HepG2 (cell line): ENCODE measurements around the gene PHLPP2.

Experiments used
- POLR2A ChIP-seq, 2 experiments: IDR thresholded peaks; 2 replicates each; pipeline ENCODE4 v1.6.1; 2011; ENCODE audit warnings: low read depth in 2 of 2, low read length in 2 of 2, mild to moderate bottlenecking in 1 of 2, moderate library complexity in 1 of 2; ENCODE audit not compliant: insufficient read depth in 1 of 2
- RFX1 ChIP-seq: fragments of 450-650 bp; IDR thresholded peaks from 2 replicates; pipeline ENCODE4 v1.6.1; 2017
- RNF2 ChIP-seq: fragments of 450-650 bp; conservative IDR thresholded peaks from 2 replicates; pipeline ENCODE4 v1.6.1; 2016; ENCODE audit warnings: low read depth
- TF ChIP-seq, protein P1 (sequence below): IDR thresholded peaks from 2 replicates; pipeline ENCODE4 v1.6.1; 2012; ENCODE audit warnings: inconsistent platforms
- TF ChIP-seq, protein P2 (sequence below): sonication (generic); formaldehyde crosslinking; IDR thresholded peaks from 2 replicates; pipeline ENCODE4 v1.5.1; 2020; ENCODE audit warnings: mild to moderate bottlenecking, missing genetic modification reagents, moderate library complexity
- TF ChIP-seq, protein P3 (sequence below): sonication (generic); formaldehyde crosslinking; IDR thresholded peaks from 2 replicates; pipeline ENCODE4 v1.5.0; 2020; ENCODE audit warnings: mild to moderate bottlenecking, missing genetic modification reagents, moderate library complexity
- TF ChIP-seq, protein P4 (sequence below): sonication (generic); formaldehyde crosslinking; conservative IDR thresholded peaks from 2 replicates; pipeline ENCODE4 v1.4.0; 2020; ENCODE audit warnings: missing genetic modification reagents

DNA sequence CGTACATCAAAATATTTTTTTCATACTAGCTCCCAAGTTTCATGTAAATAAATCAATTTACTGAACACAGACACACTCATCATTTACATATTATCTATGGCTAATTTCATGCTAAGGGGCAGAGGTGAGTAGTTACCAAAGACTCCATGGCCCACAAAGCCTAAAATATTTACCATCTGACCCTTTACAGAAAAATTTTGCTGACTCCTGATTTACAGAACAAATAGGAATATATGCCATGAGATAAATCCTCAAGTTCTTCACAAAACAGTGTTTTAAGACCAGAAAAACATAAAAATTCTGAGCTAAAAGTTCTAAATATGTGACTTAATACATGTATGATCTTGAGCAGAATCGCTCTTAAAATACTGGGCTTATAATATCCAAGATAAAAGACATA lies 36.6 kb upstream of the PHLPP2 start:
- TF ChIP-seq, protein P1, sequence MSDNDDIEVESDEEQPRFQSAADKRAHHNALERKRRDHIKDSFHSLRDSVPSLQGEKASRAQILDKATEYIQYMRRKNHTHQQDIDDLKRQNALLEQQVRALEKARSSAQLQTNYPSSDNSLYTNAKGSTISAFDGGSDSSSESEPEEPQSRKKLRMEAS: no peak
- TF ChIP-seq, protein P2, sequence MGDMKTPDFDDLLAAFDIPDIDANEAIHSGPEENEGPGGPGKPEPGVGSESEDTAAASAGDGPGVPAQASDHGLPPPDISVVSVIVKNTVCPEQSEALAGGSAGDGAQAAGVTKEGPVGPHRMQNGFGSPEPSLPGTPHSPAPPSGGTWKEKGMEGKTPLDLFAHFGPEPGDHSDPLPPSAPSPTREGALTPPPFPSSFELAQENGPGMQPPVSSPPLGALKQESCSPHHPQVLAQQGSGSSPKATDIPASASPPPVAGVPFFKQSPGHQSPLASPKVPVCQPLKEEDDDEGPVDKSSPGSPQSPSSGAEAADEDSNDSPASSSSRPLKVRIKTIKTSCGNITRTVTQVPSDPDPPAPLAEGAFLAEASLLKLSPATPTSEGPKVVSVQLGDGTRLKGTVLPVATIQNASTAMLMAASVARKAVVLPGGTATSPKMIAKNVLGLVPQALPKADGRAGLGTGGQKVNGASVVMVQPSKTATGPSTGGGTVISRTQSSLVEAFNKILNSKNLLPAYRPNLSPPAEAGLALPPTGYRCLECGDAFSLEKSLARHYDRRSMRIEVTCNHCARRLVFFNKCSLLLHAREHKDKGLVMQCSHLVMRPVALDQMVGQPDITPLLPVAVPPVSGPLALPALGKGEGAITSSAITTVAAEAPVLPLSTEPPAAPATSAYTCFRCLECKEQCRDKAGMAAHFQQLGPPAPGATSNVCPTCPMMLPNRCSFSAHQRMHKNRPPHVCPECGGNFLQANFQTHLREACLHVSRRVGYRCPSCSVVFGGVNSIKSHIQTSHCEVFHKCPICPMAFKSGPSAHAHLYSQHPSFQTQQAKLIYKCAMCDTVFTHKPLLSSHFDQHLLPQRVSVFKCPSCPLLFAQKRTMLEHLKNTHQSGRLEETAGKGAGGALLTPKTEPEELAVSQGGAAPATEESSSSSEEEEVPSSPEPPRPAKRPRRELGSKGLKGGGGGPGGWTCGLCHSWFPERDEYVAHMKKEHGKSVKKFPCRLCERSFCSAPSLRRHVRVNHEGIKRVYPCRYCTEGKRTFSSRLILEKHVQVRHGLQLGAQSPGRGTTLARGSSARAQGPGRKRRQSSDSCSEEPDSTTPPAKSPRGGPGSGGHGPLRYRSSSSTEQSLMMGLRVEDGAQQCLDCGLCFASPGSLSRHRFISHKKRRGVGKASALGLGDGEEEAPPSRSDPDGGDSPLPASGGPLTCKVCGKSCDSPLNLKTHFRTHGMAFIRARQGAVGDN (CRISPR knock-in tag): no peak
- TF ChIP-seq, protein P3, sequence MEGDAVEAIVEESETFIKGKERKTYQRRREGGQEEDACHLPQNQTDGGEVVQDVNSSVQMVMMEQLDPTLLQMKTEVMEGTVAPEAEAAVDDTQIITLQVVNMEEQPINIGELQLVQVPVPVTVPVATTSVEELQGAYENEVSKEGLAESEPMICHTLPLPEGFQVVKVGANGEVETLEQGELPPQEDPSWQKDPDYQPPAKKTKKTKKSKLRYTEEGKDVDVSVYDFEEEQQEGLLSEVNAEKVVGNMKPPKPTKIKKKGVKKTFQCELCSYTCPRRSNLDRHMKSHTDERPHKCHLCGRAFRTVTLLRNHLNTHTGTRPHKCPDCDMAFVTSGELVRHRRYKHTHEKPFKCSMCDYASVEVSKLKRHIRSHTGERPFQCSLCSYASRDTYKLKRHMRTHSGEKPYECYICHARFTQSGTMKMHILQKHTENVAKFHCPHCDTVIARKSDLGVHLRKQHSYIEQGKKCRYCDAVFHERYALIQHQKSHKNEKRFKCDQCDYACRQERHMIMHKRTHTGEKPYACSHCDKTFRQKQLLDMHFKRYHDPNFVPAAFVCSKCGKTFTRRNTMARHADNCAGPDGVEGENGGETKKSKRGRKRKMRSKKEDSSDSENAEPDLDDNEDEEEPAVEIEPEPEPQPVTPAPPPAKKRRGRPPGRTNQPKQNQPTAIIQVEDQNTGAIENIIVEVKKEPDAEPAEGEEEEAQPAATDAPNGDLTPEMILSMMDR (CRISPR knock-in tag): no peak
- TF ChIP-seq RNF2 (no peak), POLR2A (IDR thresholded peaks at IDR 0.05; ENCODE audit: insufficient read depth in 1 of 2, low read depth in 2 of 2, low read length in 2 of 2) (no peak), RFX1 (no peak)
- TF ChIP-seq, protein P4, sequence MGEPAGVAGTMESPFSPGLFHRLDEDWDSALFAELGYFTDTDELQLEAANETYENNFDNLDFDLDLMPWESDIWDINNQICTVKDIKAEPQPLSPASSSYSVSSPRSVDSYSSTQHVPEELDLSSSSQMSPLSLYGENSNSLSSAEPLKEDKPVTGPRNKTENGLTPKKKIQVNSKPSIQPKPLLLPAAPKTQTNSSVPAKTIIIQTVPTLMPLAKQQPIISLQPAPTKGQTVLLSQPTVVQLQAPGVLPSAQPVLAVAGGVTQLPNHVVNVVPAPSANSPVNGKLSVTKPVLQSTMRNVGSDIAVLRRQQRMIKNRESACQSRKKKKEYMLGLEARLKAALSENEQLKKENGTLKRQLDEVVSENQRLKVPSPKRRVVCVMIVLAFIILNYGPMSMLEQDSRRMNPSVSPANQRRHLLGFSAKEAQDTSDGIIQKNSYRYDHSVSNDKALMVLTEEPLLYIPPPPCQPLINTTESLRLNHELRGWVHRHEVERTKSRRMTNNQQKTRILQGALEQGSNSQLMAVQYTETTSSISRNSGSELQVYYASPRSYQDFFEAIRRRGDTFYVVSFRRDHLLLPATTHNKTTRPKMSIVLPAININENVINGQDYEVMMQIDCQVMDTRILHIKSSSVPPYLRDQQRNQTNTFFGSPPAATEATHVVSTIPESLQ (CRISPR knock-in tag): no peak
